HT1080 (cell line): ENCODE data around the gene SARM1. TPM values are rescaled to one million over a fixed set of nuclear protein-coding genes. Genes with fewer than 3 reads are reported as not detected.

Experiments used
- DNase-seq: peaks from one replicate; pipeline ENCODE4 v3.0.0-alpha.2; 2015; ENCODE audit warnings: low read depth
- total RNA-seq: library from RNA; depleted of rRNA; stranded (reverse); fragments of >200 nt; shearing (Covaris generic); gene quantifications from 2 replicates; pipeline ENCODE4 v1.2.3, GENCODE V29; 2014

SARM1 gene
- total RNA-seq, 1 experiment from 2014 or later, result 10.9 TPM

DNA sequence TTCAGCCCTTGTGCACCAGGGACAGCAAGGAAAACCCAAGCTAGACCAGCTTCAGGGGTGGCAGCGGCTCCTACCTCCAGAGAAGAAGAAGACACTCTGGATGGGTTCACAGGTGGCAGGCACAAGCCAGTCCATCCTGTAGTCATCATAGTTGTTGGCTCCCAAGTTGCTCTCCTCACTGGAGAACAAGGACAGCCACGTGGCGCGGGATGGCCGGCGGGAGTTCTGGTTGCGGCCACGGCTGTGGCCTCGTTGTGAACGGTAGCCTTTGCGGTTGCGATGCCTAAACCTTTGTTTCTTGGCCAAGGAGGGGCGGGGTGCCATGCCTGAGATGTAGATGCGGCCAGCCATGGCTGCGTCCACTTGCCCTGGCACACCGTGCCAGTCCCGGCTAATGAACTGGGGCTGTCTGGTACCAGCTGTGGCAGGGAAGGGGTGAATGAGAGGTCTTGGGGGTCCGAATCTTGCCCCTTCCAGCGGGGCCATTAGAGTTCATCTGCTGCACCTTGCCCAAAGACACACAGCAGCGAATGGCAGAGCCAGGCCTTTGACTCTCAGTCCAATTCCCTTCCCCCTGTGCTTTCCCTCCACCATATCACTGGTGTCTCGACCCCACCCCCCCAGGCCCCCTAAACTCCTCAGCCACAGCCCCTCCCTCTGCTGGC is 3.7 kb upstream of the SARM1 start:
- DNase-seq, result no peak

DNA sequence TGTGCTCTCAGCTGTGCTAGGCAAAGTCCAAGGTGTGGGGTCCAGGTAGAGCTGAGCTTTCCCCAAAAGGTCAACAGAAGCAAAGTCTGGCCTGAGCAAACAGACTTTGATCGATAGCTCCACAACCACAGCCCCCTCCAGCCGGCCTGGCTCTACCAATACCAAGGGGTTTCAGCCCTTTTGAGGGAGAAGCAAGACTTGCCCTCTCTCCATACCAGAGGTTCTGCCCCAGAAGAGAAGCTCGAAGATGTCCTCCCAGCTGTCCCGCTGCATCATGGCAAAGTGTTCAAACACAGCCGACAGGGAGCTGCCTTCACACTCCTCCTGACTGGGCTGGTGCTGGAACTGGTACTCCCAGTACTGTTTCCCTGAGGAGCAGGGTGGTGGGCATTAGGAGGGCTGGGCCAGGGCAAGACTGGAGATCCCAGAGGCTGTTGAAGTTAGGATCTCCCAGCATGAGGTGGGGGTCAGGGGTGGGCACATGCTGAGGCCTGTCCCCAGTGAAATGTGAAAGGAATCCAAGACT is 3.1 kb upstream of the SARM1 start:
- no peak for DNase-seq

DNA sequence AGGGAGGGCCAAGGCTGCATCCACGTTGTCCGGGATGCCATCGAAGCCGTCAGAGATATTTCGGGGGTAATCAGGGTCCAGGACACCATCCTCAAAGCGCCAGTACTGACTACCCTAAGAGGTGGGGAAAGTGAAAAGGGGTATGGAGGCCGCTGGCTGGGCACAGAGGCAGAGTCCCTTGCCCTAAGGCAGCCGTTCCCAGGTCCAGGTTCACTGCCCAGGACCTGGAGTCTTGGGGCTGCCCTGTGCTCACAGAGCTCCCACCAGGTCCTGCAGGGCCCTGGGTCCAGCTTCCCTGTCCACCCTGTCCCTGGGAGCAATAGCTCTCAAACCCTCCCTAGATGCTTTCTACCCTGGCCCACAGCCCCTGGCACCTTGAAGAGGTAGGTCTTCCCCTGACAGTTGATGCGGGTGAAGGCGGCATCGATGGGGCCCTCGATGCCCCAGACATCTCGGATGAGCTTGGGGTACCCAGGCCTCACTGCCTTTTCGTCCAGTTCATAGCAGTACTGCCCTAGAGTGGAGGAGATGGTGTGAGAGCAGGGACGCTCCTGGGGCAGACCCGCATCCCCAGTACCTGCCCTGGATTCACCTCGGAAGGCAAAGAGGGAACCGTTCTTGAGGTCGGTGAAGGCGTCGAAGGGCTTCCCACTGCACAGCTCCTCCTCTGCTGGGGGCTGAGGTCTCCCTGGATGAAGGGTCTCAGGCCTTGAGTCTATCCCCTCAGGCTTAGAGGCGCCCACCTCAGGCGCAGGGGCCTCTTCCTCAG is 2.4 kb upstream of the SARM1 start:
- DNase-seq, result no peak

DNA sequence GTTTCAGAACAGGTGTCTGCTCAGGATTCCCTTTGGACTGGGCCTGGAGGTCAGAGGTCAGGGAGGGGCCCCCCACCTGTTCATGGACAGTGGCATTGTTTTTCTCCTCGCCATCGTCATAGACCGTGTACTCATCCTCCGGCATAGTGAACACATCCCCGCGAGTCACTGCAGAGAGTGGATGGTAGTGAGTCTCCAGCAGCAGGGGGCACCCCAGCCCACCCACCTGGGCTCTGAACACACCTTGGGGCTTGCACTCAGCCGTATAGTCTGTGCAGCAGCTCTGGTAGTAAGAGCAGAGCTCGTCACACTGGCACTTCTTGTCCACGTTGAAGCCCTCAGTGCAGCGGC is 1.8 kb upstream of the SARM1 start:
- no peak for DNase-seq

DNA sequence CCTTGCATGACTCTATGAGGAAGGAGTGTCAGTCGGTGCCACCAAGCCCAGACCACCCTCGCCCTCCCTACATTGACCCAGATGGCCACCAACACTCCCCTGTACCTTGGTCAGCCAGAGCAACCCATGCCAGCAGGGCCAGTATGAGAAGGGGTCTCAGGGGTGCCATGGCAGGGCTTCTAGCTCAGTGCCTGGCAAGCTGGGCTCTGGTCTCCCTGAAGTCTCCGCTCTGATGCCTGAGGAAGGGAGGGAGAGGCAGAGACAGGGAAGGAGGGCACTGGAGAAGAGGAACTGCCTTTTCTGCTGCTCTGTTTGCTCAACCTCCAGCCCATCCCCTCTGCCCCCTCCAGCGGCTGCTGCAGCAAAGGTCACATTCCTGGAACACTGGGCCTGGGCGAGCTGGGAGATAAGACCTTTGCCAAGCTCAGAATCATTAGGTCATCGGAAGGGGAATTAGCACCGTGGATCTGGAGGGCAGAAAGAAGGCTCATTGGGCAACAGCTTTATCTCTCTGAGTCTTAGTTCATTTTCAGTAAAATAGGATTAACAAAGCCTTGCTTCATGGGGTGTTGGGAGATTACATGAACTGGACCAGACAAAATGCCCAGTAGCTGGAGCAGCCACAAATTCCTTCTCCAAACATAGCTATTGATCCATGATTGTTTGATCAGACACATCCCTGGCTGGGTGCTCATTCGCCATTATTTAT is 1.3 kb upstream of the SARM1 start, which contains the start of gene VTN:
VTN (minus strand) TSS at position 273 of the 709 bp plus-strand sequence; CDS start at position 169, 104 bp downstream.
- DNase-seq, result no peak

DNA sequence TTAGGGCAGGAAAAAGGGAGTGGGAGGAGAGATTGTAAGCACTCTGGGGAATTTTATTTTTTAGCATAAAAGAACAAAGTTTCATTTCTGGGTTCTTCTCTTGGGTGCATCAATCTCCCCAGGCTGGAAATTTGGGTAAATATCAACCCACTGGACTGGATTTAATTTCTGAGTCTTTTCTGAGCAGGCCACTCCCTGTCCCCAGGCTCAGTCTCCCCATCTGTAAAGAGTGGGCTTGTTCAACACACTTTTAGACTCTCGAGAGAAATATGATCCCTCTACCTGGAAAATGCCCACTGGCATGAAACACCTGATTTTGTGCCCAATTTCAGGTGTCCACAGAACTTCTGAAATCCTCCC is 770 bp upstream of the SARM1 start:
- DNase-seq, result no peak

DNA sequence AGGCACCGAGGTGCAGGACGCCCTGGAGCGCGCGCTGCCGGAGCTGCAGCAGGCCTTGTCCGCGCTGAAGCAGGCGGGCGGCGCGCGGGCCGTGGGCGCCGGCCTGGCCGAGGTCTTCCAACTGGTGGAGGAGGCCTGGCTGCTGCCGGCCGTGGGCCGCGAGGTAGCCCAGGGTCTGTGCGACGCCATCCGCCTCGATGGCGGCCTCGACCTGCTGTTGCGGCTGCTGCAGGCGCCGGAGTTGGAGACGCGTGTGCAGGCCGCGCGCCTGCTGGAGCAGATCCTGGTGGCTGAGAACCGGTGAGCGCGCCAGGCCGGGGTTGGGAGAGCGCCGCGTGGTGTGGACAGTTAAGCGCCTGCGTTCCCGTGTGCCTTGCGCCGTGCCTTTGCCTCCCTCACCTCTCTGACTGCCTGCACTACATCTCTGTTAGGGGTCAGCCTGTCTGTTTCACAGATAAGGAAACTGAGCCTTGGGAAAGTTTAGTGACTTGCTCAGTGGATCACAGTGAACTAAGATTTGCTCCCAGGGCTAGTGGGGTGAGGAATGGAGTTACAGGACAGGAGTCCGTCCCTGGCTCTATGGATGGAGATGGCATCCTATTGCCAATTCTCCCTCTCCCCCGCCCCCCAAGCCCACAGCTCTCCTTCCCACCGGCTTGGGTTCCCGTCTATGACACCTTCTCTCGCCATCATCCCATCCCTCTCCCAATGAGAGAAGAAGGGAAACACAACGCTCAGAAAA is 880 bp downstream of the SARM1 start:
- DNase-seq, result no peak

DNA sequence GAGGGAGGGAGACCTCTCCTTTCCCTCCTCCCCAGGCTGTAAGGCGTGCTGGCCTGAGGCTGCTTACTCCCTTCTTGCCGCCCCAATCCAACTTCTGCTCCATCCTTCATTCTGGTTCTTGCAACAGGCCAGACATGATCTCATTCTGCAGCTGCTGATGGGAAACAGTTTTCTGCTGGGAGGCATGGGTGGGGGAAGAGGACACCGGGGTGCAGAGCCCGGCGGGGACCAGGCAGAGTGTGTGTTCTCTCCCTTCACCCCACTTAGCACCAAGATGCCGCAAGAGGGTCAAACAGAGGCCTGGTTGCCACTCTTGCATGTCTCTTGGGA is 1.4 kb downstream of the SARM1 start:
- no peak for DNase-seq

DNA sequence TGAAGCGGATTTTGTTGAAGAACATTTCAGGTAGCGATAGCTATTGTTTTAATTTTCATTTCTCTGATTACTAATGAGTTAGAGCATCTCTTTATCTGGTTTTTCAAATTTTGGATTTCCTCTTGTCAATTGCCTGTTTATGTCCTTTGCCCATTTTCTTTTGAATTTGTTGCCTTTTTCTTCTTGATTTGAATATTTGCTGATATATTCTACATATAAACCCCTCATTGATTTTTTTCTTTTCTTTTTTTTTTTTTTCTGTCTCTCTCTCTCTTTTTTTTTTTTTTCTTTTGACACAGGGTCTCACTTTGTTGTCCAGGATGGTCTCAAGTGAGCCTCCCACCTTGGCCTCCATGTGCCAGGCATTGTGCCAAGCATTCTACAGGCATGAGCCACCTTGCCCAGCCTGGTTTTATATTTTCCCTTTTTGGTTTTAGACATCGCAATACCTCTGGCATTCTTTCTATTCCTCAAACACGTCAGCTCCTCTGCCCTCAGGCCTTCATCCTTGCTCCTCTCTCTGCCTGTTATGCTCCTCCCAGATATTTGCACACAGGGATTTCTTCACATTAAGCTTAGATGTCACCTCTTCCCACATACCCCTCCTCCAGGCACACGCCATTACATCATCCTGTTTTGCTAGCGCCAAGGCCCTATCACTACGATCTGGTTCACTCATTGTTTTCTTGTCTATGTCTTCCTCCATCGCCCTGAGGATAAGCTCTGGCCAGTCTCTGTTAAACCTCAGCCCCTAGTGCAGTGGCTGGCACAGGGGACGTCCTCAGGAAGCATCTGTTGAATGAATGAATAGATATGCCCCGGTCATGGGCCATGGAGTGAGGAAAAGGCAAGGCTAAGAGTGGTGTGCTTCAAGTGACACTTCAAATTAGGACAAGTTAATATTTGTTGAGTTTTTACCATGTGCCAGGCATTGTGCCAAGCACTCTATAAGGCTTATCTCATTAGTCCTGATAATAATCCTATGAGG is 8.6 kb downstream of the SARM1 start:
- peak; percentile 52 for DNase-seq

DNA sequence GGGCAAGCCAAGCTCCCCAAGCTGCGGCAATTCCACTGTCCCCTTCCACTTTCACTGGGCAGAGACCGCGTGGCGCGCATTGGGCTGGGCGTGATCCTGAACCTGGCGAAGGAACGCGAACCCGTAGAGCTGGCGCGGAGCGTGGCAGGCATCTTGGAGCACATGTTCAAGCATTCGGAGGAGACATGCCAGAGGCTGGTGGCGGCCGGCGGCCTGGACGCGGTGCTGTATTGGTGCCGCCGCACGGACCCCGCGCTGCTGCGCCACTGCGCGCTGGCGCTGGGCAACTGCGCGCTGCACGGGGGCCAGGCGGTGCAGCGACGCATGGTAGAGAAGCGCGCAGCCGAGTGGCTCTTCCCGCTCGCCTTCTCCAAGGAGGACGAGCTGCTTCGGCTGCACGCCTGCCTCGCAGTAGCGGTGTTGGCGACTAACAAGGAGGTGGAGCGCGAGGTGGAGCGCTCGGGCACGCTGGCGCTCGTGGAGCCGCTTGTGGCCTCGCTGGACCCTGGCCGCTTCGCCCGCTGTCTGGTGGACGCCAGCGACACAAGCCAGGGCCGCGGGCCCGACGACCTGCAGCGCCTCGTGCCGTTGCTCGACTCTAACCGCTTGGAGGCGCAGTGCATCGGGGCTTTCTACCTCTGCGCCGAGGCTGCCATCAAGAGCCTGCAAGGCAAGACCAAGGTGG is 9.8 kb downstream of the SARM1 start:
- no peak for DNase-seq

DNA sequence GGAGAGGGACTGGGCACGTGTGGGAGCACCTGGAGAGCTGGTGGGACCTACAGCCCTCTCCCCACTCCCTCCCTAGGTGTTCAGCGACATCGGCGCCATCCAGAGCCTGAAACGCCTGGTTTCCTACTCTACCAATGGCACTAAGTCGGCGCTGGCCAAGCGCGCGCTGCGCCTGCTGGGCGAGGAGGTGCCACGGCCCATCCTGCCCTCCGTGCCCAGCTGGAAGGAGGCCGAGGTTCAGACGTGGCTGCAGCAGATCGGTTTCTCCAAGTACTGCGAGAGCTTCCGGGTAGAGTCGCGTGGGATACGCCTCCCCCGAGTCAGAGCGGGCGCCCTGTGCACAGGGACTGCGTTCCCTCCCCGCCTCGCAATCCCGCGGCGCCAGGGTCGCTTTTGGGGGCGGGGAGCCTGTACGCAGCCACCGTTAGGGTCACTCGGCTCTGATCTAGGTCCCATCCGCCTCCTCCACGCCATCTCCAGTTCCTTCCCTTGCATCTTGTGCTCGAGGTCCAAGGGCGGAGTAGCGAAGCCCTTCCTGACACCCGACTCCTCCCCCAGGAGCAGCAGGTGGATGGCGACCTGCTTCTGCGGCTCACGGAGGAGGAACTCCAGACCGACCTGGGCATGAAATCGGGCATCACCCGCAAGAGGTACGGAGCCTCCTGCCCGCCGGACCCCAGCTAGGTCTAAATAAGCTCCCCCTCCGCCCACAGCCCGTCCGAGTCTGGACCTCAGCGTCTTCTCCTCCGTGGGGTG is 13.0 kb downstream of the SARM1 start:
- no peak for DNase-seq

DNA sequence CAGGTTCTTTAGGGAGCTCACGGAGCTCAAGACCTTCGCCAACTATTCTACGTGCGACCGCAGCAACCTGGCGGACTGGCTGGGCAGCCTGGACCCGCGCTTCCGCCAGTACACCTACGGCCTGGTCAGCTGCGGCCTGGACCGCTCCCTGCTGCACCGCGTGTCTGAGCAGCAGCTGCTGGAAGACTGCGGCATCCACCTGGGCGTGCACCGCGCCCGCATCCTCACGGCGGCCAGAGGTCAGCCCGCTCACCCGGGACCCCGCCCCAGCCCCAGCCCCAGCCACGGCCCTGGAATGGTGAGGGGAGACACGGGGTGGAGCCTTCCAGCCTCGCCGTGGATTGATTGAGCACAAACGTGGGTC is 13.5 kb downstream of the SARM1 start:
- DNase-seq, result no peak

DNA sequence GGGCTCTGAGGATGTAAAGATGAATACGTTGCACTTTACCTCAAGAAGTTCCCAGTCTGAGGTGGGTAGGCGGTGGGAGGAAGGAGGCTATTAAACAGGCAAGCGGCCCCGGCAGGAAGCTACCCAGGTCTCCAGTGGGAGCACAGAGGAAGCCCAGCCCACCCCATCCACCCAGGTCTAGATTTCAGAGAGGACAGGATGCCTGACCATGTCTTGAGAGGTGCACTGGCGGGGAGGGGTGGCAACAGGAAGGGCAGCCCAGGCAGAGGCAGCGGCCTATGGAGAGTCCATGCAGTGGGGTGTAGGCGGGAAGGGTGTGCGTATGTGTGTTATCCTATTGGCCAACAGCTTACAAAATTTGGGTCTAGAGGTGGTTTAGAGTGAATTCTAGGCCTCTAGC is 13.9 kb downstream of the SARM1 start:
- no peak for DNase-seq

DNA sequence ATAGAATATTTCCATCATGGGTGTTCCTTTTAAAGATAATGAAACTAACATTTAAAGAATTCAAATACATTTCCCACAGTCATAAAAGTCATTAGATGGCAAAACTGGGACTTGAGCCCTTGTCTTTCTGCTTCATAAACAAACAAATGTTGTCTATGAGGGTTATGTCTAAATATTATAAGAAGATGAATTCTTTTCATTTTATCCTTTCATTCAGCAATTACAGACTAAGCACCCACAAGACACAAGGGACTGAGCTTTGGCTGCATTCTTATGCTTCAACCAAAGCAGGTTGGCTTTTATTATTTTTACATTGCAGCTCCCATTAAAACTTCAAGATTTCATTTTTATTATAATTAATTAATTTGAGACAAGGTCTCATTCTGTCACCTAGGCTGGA is 14.9 kb downstream of the SARM1 start:
- DNase-seq, result no peak

DNA sequence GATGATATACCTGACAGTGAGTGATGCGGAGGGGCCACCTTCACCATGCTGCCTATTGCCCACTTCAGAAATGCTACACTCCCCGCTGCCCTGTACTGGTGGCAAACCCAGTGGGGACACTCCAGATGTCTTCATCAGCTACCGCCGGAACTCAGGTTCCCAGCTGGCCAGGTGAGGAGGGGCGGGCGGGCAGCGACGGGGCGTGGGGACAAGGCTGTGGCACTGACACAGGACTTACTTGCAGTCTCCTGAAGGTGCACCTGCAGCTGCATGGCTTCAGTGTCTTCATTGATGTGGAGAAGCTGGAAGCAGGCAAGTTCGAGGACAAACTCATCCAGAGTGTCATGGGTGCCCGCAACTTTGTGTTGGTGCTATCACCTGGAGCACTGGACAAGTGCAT is 16.6 kb downstream of the SARM1 start:
- DNase-seq, result no peak

DNA sequence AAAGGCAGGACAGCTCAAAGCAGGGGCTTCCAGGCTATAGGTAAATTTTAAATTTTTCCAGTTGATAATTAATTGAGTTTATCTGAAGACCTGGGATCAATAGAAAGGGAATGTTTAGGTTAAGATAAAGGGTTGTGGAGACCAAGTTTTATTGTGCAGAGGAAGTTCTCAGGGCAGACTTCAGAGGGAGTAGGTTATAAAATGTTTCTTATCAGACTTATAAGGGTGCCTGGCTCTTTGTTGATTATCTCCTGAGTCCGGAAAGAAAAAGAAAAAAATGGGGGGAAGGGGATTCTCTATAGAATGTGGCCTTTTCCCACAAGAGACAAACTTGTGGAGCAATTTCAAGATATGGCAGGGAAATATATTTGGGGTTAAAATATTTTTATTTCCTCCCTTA is 18.6 kb downstream of the SARM1 start:
- no peak for DNase-seq

DNA sequence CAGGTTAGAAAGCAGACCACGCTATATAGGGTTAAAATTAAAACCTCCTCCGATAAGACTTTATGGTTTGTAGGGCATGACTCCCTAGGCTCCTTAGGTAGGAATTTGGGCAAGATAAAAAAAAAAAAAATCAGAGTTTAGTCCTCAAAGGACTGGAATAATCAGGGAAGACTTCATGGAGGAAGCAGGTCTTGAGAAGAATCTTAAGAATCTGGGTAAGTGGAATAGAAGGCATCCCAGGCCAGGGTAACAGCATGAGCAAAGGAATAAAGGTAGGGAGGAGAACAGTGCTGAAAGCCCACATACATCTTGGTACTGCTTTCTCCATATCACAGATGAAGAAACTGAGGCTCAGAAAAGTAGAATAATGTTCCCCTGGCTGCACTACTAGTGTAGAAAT is 19.1 kb downstream of the SARM1 start:
- no peak for DNase-seq

DNA sequence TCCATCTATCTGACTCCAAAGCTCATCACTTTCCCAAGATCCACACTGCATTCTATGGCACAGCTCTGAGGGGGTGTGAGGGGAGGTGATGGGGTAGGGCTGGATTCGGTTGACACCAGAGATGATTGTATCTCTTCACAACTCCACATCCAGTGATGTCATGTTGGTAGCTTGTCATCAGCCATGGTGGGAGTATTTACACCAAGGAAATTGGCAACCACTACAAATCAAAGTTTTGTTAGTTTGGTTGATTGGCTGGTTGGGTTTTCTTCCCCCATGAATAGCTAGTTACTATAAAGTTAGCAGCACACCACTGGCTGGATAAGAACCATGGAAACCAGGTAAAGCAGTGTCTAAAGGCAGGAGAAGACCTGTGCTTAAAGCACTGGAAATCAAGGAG is 19.5 kb downstream of the SARM1 start:
- DNase-seq, result no peak

DNA sequence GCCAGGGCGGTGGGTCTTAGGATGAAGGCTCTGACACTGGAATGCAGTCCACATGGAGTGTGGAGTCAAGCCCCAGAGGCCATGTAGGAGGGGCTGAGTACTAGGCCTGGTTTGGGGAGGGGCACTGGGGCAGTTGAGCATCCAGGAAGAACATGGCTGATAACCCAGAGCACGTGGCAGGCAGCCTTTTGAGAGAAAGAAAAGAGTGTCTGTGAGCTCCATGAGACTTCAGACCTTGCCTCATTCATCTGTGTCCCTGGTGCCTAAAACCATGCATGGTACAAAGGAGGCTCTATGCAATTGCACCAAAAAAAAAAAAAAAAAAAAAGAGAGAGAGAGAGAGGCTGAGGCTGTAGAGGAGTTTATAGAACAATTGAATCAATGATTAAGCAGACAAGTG is 19.9 kb downstream of the SARM1 start:
- no peak for DNase-seq
